Ramos (cell line): ENCODE data around the gene TRIM72.
"Not testable (repeated sequence)": the region's sequence is repeated elsewhere in the genome, so short reads cannot be mapped to it uniquely, and the experiment has no call there.

ENCODE experiments used
- in situ Hi-C: fragments of 300-500 bp; cut with MboI; formaldehyde crosslinking; loops from one replicate; pipeline ENCODE4 v1.14.3; 2022; ENCODE audit warnings: low sequenced_read_pairs; ENCODE audit not compliant: unreplicated experiment

Gene TRIM72

DNA sequence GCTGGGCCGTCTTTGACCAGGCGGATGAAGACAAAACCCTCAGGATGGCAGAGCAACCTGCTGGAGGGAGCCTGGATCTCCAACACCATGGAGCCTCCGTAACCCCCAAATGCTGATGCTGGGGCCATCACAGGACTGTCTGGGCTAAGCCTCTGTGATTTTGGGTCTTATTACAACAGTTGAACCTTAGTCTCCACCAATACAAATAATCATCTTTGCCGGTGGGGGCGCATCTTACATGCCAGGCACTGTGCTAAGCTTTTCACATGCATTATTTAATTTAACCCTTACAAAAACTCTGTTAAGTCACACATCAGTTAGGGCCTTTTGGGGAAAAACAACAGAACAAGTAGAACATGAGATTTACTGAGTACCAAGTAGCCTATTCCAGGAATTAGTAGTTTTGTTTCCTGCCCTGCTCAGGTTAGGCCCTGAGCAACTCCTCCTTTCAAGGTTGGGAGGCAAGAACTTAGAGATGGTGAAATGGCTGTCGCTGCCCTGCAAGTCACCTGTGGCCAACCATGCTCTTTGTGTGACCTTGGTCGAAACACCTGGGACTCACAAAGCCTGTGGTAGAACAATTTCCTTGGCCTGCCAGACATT lies 37.0 kb downstream of the TRIM72 start:
- in situ Hi-C loops, result no loop called here

DNA sequence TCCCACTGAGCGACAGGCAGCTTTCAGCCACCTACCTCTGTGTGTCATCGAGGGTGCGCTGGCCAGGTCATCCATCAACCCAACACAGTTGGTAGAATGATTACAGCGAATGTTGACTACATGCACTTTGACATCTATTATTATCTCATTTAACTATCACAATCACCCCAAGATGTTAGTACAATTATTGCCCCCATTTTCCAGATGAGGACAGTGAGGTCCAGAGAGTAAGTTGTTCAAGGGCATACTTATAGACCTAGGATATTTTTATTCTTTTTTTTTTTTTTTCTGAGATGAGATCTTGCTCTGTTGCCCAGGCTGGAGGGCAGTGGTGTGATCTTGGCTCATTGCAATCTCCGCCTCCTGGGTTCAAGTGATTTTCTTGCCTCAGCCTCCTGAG lies 37.5 kb downstream of the TRIM72 start:
- in situ Hi-C loops, result no loop called here

- in situ Hi-C loops, result no loop called here
These were observed 39.7 kb downstream of the TRIM72 start for GRCh38 chr16:31253642-31254045.

- in situ Hi-C loops, result no loop called here
These were observed 42.5 kb downstream of the TRIM72 start for GRCh38 chr16:31256466-31256865.

DNA sequence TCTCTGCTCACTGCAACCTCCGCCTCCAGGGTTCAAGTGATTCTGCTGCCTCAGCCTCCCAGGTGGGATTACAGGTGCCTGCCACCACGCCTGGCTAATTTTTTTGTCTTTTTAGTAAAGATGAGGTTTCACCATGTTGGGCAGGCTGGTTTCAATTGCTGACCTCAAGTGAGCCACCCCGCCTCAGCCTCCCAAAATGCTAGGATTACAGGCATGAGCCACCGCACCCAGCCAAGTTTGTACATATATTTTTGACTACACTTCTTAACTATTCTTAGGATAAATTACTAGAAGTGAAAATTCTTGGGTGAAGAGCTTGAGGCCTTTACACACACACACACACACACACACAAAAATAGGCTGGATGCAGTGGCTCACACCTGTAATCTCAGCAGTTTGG lies 44.4 kb downstream of the TRIM72 start:
- in situ Hi-C loops, result no loop called here

DNA sequence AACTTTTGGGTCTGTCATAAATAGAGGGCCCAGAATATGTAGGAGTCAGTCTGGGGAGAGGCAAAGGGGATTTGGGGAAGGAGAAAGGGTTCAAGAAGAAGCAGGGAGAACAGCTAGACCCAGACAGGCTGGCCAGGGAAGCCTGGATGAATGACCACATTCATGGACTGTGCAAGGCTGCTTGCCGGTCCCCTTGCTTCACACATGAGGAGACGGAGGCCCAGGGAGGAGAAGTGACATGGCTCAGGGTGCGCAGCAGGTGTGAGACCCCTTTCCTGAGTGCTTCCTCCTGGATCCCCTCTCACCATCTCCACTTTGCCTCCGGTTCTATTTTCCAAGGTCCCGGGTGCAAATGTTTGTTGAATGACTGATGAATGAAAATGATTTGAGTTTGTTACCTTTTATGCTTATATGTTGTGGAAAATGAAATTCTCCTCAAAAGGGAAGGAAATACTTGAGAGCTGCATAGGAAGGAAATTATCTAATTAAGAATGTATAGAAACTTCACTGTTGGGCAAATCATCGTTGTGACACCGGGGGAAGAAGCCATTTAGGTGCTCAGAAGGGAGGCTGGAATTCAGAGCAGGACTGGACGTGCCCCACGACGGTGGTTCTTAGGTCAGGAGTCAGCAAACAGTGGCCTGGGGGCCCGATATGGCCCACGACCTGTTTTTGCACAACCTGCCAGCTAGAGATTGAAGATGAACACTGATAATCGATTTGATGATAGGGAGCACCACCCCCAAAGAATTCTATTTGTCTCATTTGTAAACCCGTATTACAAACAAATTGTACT lies 46.4 kb downstream of the TRIM72 start:
- in situ Hi-C loops, result no loop called here

- in situ Hi-C loops, result no loop called here
These were observed 48.2 kb downstream of the TRIM72 start for GRCh38 chr16:31262084-31262483.

DNA sequence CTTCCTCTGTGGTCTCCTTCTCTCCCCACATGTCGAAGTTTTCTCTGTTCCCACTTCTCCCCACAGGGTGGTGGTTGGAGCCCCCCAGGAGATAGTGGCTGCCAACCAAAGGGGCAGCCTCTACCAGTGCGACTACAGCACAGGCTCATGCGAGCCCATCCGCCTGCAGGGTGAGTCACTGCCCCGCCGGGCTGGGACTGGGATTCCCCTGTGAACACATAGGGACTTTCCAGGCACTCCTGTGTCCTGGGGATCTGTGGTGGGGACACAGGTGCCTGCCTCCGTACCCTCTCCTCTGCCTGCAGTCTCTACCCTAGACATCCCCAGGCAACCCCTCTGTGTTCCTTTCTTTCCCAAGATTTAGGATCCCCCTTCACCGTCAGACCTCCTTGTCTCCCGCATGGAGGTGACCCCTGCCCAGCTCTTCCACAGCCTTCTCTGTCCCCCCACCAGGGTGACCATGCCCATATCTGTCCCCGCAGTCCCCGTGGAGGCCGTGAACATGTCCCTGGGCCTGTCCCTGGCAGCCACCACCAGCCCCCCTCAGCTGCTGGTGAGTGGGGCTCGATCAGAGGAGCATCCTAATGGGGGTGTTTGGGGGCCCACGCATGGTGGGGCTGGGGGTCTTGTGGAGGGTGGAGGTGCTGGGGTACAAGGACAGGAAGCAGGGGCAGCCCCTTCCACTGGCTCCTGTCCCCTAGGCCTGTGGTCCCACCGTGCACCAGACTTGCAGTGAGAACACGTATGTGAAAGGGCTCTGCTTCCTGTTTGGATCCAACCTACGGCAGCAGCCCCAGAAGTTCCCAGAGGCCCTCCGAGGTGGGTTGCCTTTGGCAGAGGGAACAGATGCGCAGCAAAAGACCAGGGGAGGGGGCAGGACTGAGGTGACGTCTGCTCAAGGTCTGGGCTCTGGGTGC lies 51.7 kb downstream of the TRIM72 start:
- in situ Hi-C loops, result no loop called here

- in situ Hi-C loops, result no loop called here
These were observed 53.6 kb downstream of the TRIM72 start for GRCh38 chr16:31267332-31268032.

GRCh38 chr16:31268033-31268365 lies 54.1 kb downstream of the TRIM72 start:
- in situ Hi-C loops, result no loop called here

GRCh38 chr16:31268891-31269290 lies 55.0 kb downstream of the TRIM72 start:
- in situ Hi-C loops, result no loop called here

DNA sequence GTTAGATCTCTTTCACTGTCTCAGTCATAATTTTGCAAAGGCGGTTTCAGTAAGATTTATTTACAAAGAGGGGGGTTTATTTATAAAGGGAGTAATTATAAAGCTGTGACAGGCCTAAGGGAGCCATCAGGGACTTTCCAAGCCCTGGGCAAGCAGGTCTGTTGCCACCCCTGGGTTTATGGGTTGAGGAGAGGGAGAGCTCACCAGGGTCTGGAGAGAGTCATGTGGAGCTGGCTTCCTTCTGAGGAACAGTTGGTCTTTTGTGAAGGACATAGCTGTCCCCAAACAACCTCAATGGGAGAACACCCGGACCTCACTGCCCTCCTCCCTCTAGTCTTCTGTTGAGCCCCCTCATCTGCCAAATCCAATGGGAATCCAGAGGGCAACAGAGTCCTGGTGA lies 55.6 kb downstream of the TRIM72 start:
- in situ Hi-C loops, result no loop called here

DNA sequence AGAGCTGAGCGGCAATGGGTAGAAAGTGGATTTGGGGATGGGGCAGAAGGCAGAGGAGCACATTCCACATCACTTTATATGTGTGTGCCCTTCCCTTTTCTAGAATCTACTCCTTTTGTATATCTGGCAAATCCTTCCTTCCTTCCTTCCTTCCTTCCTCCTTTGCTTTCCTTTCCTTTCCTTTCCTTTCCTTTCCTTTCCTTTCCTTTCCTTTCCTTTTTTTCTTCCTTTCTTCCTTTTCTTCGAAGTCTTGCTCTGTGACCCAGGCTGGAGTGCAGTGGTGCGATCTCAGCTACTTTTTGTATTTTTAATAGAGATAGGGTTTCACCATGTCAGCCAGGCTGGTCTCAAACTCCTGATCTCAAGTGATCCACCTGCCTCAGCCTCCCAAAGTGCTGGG lies 56.1 kb downstream of the TRIM72 start:
- in situ Hi-C loops, result not testable (repeated sequence)

DNA sequence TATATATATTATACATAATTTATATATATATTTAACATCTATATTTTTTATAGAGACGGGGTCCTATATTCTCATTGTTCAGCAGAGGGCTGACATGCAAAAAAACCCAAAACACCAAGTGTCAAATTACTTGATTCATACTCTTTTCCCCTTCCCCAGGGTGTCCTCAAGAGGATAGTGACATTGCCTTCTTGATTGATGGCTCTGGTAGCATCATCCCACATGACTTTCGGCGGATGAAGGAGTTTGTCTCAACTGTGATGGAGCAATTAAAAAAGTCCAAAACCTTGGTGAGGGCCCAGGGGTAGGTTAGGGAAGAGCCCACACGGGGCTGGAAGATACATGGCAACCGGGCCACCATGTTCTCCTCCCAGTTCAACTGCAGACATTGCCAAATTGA lies 56.9 kb downstream of the TRIM72 start:
- in situ Hi-C loops, result no loop called here

DNA sequence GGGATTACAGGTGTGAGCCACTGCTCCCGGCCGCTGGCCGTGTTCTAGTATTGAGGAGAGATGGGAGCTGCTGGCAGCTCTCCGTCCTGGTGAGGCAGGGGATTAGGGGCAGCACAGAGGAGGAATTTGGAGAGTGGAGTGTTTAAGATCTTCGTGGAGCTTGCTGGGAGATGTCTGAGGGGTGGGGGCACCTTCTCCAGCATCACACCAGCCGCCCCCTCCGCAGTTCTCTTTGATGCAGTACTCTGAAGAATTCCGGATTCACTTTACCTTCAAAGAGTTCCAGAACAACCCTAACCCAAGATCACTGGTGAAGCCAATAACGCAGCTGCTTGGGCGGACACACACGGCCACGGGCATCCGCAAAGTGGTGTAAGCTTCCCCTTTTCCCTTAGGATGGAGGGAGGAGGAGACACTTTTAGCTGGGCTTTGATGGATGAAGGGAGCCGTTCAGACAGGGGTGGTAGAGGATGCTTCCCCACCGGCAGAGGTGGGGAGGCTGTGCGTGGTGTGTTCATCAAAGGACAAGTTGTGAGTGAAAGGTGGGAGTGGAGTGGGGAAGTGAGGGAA lies 57.8 kb downstream of the TRIM72 start:
- in situ Hi-C loops, result no loop called here

DNA sequence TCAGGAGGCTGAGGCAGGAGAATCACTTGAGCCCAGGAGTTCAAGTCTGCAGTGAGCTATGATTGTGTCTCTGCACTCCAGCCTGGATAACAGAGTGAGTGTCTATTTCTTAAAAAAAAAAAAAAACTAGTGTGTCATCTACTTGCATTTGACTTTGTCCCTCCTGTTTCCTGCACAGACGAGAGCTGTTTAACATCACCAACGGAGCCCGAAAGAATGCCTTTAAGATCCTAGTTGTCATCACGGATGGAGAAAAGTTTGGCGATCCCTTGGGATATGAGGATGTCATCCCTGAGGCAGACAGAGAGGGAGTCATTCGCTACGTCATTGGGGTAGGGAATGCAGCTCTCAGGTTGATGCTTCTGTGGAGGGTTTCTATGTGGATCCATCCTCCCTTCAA lies 59.3 kb downstream of the TRIM72 start:
- in situ Hi-C loops, result no loop called here

GRCh38 chr16:31273676-31274075 lies 59.8 kb downstream of the TRIM72 start:
- in situ Hi-C loops, result no loop called here

GRCh38 chr16:31274831-31275816 lies 61.2 kb downstream of the TRIM72 start:
- in situ Hi-C loops, result no loop called here

DNA sequence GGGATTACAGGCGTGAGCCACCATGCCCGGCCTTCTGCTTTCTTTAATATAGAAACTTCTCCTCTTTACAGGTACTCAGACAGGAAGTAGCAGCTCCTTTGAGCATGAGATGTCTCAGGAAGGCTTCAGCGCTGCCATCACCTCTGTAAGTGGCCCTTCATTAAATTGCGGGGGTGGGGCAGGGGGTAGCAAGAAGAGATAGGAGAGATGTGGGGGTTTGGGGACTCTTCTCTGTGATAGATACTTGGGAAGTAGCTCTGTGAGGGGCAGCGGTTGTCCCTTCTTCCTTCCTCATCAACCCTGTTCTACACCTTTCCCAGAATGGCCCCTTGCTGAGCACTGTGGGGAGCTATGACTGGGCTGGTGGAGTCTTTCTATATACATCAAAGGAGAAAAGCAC lies 62.7 kb downstream of the TRIM72 start:
- in situ Hi-C loops, result no loop called here
